H1 (cell line): ENCODE results near the gene RIMBP2. TPM values are rescaled to one million over a fixed set of nuclear protein-coding genes. Genes with fewer than 3 reads are reported as not detected.

Source experiments
- CTCF ChIA-PET: fragments of 300-600 bp; sonication (Branson Sonifier 250); formaldehyde crosslinking; loops from one replicate; lab custom pipeline; 2021; ENCODE audit not compliant: partially characterized antibody; lab: Charles Lee
- POLR2A ChIA-PET: fragments of 300-600 bp; sonication (Branson Sonifier 250); formaldehyde crosslinking; loops from one replicate; lab custom pipeline; 2021; ENCODE audit warnings: inconsistent platforms; ENCODE audit not compliant: partially characterized antibody; lab: Charles Lee
- DNase-seq, 2 experiments: peaks; one replicate each; pipeline versions ENCODE4 v3.0.0 to v3.0.0-alpha.2; 2010 to 2022; ENCODE audit warnings: low spot score in 2 of 2, low read depth in 1 of 2, mixed read lengths in 1 of 2
- FAIRE-seq: peaks from 2 replicates; lab custom pipeline; 2011; peaks lifted over from hg19 to GRCh38; lab: Jason Lieb, UNC
- H2AFZ ChIP-seq: 2 replicates; pipeline ENCODE4 v1.8.1; 2012; ENCODE audit warnings: low read length, inconsistent platforms
- H2AK5ac ChIP-seq: 2 replicates; pipeline ENCODE4 v1.6.1; 2013; ENCODE audit warnings: low read depth, low read length
- H2BK120ac ChIP-seq: replicated peaks from 2 replicates; pipeline ENCODE3; 2013; ENCODE audit warnings: low read depth, low read length, inconsistent platforms
- H2BK12ac ChIP-seq: 2 replicates; pipeline ENCODE4 v1.6.1; 2013; ENCODE audit warnings: low read depth, low read length
- H2BK15ac ChIP-seq: 2 replicates; pipeline ENCODE4 v1.6.1; 2013; ENCODE audit warnings: low read length
- H2BK20ac ChIP-seq: 2 replicates; pipeline ENCODE4 v1.6.1; 2013; ENCODE audit warnings: low read length
- H2BK5ac ChIP-seq: 2 replicates; pipeline ENCODE4 v1.6.1; 2013; ENCODE audit warnings: low read depth, low read length
- H3K14ac ChIP-seq: 2 replicates; pipeline ENCODE4 v1.6.1; 2013; ENCODE audit warnings: inconsistent platforms; ENCODE audit not compliant: insufficient read length
- H3K18ac ChIP-seq: 2 replicates; pipeline ENCODE4 v1.6.1; 2013; ENCODE audit warnings: low read length; ENCODE audit errors: extremely low read depth
- H3K23ac ChIP-seq: 2 replicates; pipeline ENCODE4 v1.6.1; 2013; ENCODE audit warnings: inconsistent platforms; ENCODE audit not compliant: insufficient read length
- H3K23me2 ChIP-seq: 2 replicates; pipeline ENCODE4 v1.6.1; 2013; ENCODE audit warnings: low read depth, low read length
- H3K27ac ChIP-seq: 2 replicates; pipeline ENCODE4 v1.6.1; 2011; ENCODE audit warnings: low read depth, low read length, inconsistent platforms
- H3K27me3 ChIP-seq, 4 experiments: replicated peaks in 1 of 4; 1 replicate in 1 of 4; 2 replicates in 3 of 4; pipeline versions ENCODE4 v1.6.1 to v1.8.1; 2011 to 2013; ENCODE audit warnings: low read length in 3 of 4, mild to moderate bottlenecking in 3 of 4, inconsistent platforms in 2 of 4, mixed read lengths in 2 of 4, moderate library complexity in 1 of 4; ENCODE audit not compliant: control insufficient read depth in 3 of 4, insufficient read depth in 3 of 4; ENCODE audit errors: extremely low read depth in 1 of 4
- H3K36me3 ChIP-seq, 4 experiments: 2 replicates each; pipeline versions ENCODE4 v1.6.1 to v1.8.1; 2011 to 2013; ENCODE audit warnings: mild to moderate bottlenecking in 4 of 4, low read length in 3 of 4, moderate library complexity in 2 of 4, control low read depth in 1 of 4, inconsistent platforms in 1 of 4; ENCODE audit not compliant: insufficient read depth in 4 of 4, control insufficient read depth in 2 of 4
- H3K4ac ChIP-seq: replicated peaks from 2 replicates; pipeline ENCODE3; 2013; ENCODE audit warnings: low read length, low read depth, mixed read lengths, inconsistent platforms; ENCODE audit not compliant: insufficient read length
- H3K4me1 ChIP-seq, 4 experiments: replicated peaks in 1 of 4; 1 replicate in 1 of 4; 2 replicates in 3 of 4; pipeline versions ENCODE4 v1.6.1 to v1.8.1; 2011 to 2013; ENCODE audit warnings: low read length in 3 of 4, inconsistent platforms in 2 of 4, mixed read lengths in 1 of 4; ENCODE audit not compliant: insufficient read depth in 4 of 4, control insufficient read depth in 3 of 4
- H3K4me2 ChIP-seq, 2 experiments: 2 replicates each; pipeline versions ENCODE4 v1.6.1 to v1.8.1; 2011 to 2013; ENCODE audit warnings: low read depth in 2 of 2, low read length in 2 of 2, control low read depth in 1 of 2, inconsistent platforms in 1 of 2, mild to moderate bottlenecking in 1 of 2; ENCODE audit not compliant: insufficient read depth in 1 of 2
- H3K4me3 ChIP-seq, 4 experiments: fragments of 200-600, 300-600 bp in 1 of 4; sonication (generic), shearing (Covaris generic), sonication (Bioruptor Twin) in 1 of 4; 2 replicates each; pipeline versions ENCODE4 v1.5.1 to v1.8.1; 2011 to 2016; ENCODE audit warnings: low read length in 4 of 4, low read depth in 3 of 4, control low read depth in 2 of 4, inconsistent platforms in 2 of 4, mild to moderate bottlenecking in 2 of 4, mixed read lengths in 1 of 4, moderate library complexity in 1 of 4; ENCODE audit not compliant: insufficient read depth in 2 of 4; ENCODE audit errors: extremely low read depth in 1 of 4
- H3K56ac ChIP-seq: replicated peaks from 2 replicates; pipeline ENCODE3; 2013; ENCODE audit warnings: low read depth, mild to moderate bottlenecking, mixed read lengths, low read length, inconsistent platforms; ENCODE audit not compliant: insufficient read length
- H3K79me1 ChIP-seq: 2 replicates; pipeline ENCODE4 v1.6.1; 2013; ENCODE audit warnings: low read depth, low read length, control low read depth
- H3K79me2 ChIP-seq, 2 experiments: 2 replicates each; pipeline versions ENCODE4 v1.6.1 to v1.8.1; 2012 to 2013; ENCODE audit warnings: low read length in 2 of 2, mild to moderate bottlenecking in 2 of 2, inconsistent platforms in 1 of 2; ENCODE audit not compliant: insufficient read depth in 2 of 2, control insufficient read depth in 1 of 2
- H3K9ac ChIP-seq, 4 experiments: replicated peaks in 1 of 4; 1 replicate in 1 of 4; 2 replicates in 3 of 4; pipeline versions ENCODE4 v1.6.1 to v1.8.1; 2011 to 2013; ENCODE audit warnings: low read depth in 3 of 4, low read length in 3 of 4, control low read depth in 2 of 4, mild to moderate bottlenecking in 2 of 4, moderate library complexity in 2 of 4, inconsistent platforms in 1 of 4; ENCODE audit errors: extremely low read depth in 1 of 4
- H3K9me3 ChIP-seq, 2 experiments: 2 replicates each; pipeline versions ENCODE4 v1.6.1 to v1.8.1; 2012 to 2013; ENCODE audit warnings: mild to moderate bottlenecking in 2 of 2, moderate library complexity in 2 of 2, control low read depth in 1 of 2, inconsistent platforms in 1 of 2, low read depth in 1 of 2, low read length in 1 of 2, mixed read lengths in 1 of 2; ENCODE audit not compliant: insufficient read depth in 2 of 2
- H4K20me1 ChIP-seq, 2 experiments: replicated peaks in 1 of 2; 2 replicates each; pipeline versions ENCODE3 to v1.8.1; 2011 to 2013; ENCODE audit warnings: inconsistent platforms in 2 of 2, low read length in 2 of 2, mild to moderate bottlenecking in 1 of 2; ENCODE audit not compliant: insufficient read depth in 2 of 2, control insufficient read depth in 1 of 2
- H4K5ac ChIP-seq: 2 replicates; pipeline ENCODE4 v1.6.1; 2013; ENCODE audit warnings: low read length, low read depth, mixed read lengths, inconsistent platforms; ENCODE audit not compliant: insufficient read length
- H4K8ac ChIP-seq: 2 replicates; pipeline ENCODE4 v1.8.0; 2013; ENCODE audit warnings: mild to moderate bottlenecking, moderate library complexity, low read length, inconsistent platforms; ENCODE audit not compliant: insufficient read depth; ENCODE audit errors: extremely low read depth
- H4K91ac ChIP-seq: replicated peaks from 2 replicates; pipeline ENCODE3; 2013; ENCODE audit warnings: low read length, mixed read lengths, inconsistent platforms; ENCODE audit not compliant: insufficient read length
- BCL11A ChIP-seq, 2 experiments: IDR thresholded peaks; one replicate each; pipeline ENCODE4 v1.6.1; 2011; ENCODE audit warnings: low read depth in 2 of 2, low read length in 2 of 2, mild to moderate bottlenecking in 2 of 2
- CTBP2 ChIP-seq: IDR thresholded peaks from 2 replicates; pipeline ENCODE4 v1.7.0; 2011; ENCODE audit warnings: borderline replicate concordance, mild to moderate bottlenecking, moderate library complexity, mixed read lengths, low read length; ENCODE audit not compliant: insufficient read depth, insufficient read length
- EZH2 ChIP-seq: fragments of 200-600 bp; sonication (generic); IDR thresholded peaks from 2 replicates; pipeline ENCODE4 v1.7.1; 2012; ENCODE audit warnings: low read depth, mild to moderate bottlenecking, moderate library complexity, low read length, inconsistent platforms; ENCODE audit not compliant: severe bottlenecking
- FOSL1 ChIP-seq: IDR thresholded peaks from 2 replicates; pipeline ENCODE4 v1.6.1; 2011; ENCODE audit warnings: mild to moderate bottlenecking, low read depth, low read length, moderate library complexity; ENCODE audit not compliant: insufficient read depth
- GABPA ChIP-seq: IDR thresholded peaks from 2 replicates; pipeline ENCODE4 v1.6.1; 2011; ENCODE audit warnings: mild to moderate bottlenecking, low read length, moderate library complexity, borderline replicate concordance; ENCODE audit not compliant: insufficient read depth
- GTF2F1 ChIP-seq: IDR thresholded peaks from 2 replicates; pipeline ENCODE4 v1.6.1; 2012; ENCODE audit warnings: low read depth, low read length, improper control_type of control experiment, borderline replicate concordance
- KDM5A ChIP-seq: fragments of 200-600 bp; IDR thresholded peaks from 2 replicates; pipeline ENCODE4 v1.7.1; 2012; ENCODE audit warnings: mild to moderate bottlenecking, low read length, inconsistent platforms, mixed read lengths
- MAX ChIP-seq: IDR thresholded peaks from 2 replicates; pipeline ENCODE4 v1.6.1; 2012; ENCODE audit warnings: inconsistent platforms
- RBBP5 ChIP-seq: IDR thresholded peaks from 2 replicates; pipeline ENCODE4 v1.7.1; 2012; ENCODE audit warnings: low read depth, mild to moderate bottlenecking, inconsistent platforms, low read length, moderate library complexity, borderline replicate concordance
- SIX5 ChIP-seq: IDR thresholded peaks from 2 replicates; pipeline ENCODE4 v1.6.1; 2011; ENCODE audit warnings: mild to moderate bottlenecking, low read depth, low read length
- SP1 ChIP-seq: IDR thresholded peaks from 2 replicates; pipeline ENCODE4 v1.6.1; 2011; ENCODE audit warnings: low read depth, low read length
- TAF1 ChIP-seq: IDR thresholded peaks from 2 replicates; pipeline ENCODE4 v1.6.1; 2011; ENCODE audit warnings: mild to moderate bottlenecking, low read depth, low read length
- WGBS, 2 experiments: shearing (Covaris generic) in 1 of 2; methylation state at CpG; one replicate each; pipeline versions ENCODE4 v1.1.6 to v1.1.7; 2013 to 2015; ENCODE audit warnings: low lambda C conversion rate in 2 of 2, mixed read lengths in 2 of 2, inconsistent platforms in 1 of 2, low coverage in 1 of 2, missing lambda C conversion rate in 1 of 2; ENCODE audit not compliant: insufficient replicate concordance in 2 of 2, insufficient coverage in 1 of 2, insufficient read length in 1 of 2; ENCODE audit errors: extremely low coverage in 1 of 2, missing lambda C conversion rate in 1 of 2; 5-methylcytosine and 5-hydroxymethylcytosine counted together
- polyA plus RNA-seq, 7 experiments: library from polyadenylated mRNA; depleted of rRNA in 3 of 7; stranded (reverse) in 5 of 7; unstranded in 2 of 7; fragments of >200 nt in 5 of 7; fragments of 200-250 nt in 2 of 7; gene quantifications; 1 replicate in 5 of 7; 2 replicates in 1 of 7; 4 replicates in 1 of 7; pipeline versions ENCODE4 v1.2.1 to v1.2.3, GENCODE V29; 2011 to 2013; ENCODE audit warnings: missing spikeins in 2 of 7, mixed read lengths in 2 of 7
- total RNA-seq: library from RNA; stranded (reverse); fragmentation: NEBNext Ultra II Directional; extraction: Animal tissue kit (Norgen Biotek cat#: 25700); gene quantifications from 2 replicates; pipeline ENCODE4 v1.2.1, GENCODE V29; 2021

RIMBP2 gene
- total and polyA plus RNA-seq, 2 of the 8 experiments (the other 6 are each of a cell fraction or from before 2014, with no cell fraction given), result 0.18 to 0.65 TPM

DNA sequence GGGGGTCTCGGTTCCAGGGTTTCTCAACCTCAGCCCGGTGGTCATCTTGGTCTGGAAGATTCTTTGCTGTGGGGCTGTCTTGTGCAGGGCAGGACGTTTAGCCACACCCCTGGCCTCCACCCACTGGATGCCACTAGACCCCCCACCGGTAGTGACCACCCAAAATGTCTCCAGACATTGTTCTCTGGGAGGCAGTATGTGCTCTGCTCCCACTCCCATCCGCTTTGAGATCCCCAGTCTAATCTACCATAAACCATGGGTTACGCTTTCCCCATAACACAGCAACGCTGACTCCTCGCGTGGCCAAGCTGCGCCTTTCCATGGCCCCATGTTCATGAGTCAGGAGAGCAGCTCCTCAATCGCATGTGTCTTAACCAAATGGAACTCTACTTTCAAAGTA lies 155.8 kb downstream of the RIMBP2 start:
- POLR2A ChIA-PET, result no interaction called here
- no peak for FAIRE-seq
- no peaks in the 10 kb centered on the region; the same call in 1 of the 2 replicates for H3K23me2 ChIP-seq

More for the DNA sequence above, 155.8 kb downstream of the RIMBP2 start:
- Histone ChIP-seq H3K9me3 (peaks cover 2 to 8% of the 10 kb centered on the region in 2 experiments; a peak in 3 of 4 replicates), H3K4ac (no peak overlapping the region), H4K91ac (no peak overlapping the region), H3K9ac (no peak overlapping the region), H2BK20ac (no peak overlapping the region), H3K36me3 (no peaks in the 10 kb centered on the region; a peak in 1 of 8 replicates), H3K4me1 (no peaks in the 10 kb centered on the region), H2BK120ac (no peak overlapping the region), H3K18ac (no peak overlapping the region), H2BK5ac (no peak overlapping the region), H3K79me2 (no peaks in the 10 kb centered on the region), H3K27ac (no peak overlapping the region), H3K56ac (no peak overlapping the region), H3K4me2 (no peak overlapping the region), H2BK12ac (no peak overlapping the region), H3K4me3 (no peak overlapping the region), H3K27me3 (no peaks in the 10 kb centered on the region), H2AK5ac (no peak overlapping the region), H4K8ac (no peak overlapping the region), H4K20me1 (no peaks in the 10 kb centered on the region), H2BK15ac (no peak overlapping the region), H4K5ac (no peak overlapping the region), H3K79me1 (no peaks in the 10 kb centered on the region), H3K14ac (no peak overlapping the region), H2AFZ (no peak overlapping the region), H3K23ac (no peak overlapping the region)
- TF ChIP-seq SIX5 (no peak), TAF1 (no peak), GTF2F1 (no peak), BCL11A (IDR thresholded peaks at IDR 0.05; ENCODE audit: low read depth in 2 of 2, low read length in 2 of 2) (no peak), KDM5A (no peak), SP1 (no peak), RBBP5 (no peak), FOSL1 (no peak), GABPA (no peak), MAX (no peak), CTBP2 (no peak), EZH2 (no peak)
- CTCF ChIA-PET, result no interaction called here
- DNase-seq, result no peak
- WGBS, 2 experiments, result 92% methylated on average over 11 of the region's 11 CpGs; no CpG with 5 or more reads in 1 of the 2 experiments
